HG03565 (cell line): Measurements from ENCODE around the gene HEMGN.

ENCODE experiments used
- ATAC-seq: cut with Tn5 transposase; IDR thresholded peaks from one replicate; pipeline ENCODE4 v1.9.1; 2021; ENCODE audit warnings: mild to moderate bottlenecking, moderate library complexity; ENCODE audit not compliant: unreplicated experiment

The HEMGN gene

GRCh38 chr9:97900738-97901565, 37.0 kb downstream of the HEMGN start:
- no peak for ATAC-seq

GRCh38 chr9:97900103-97900737, 37.8 kb downstream of the HEMGN start:
- no peak for ATAC-seq

- ATAC-seq: no peak
Observed at GRCh38 chr9:97895695-97896332, 42.2 kb downstream of the HEMGN start.

GRCh38 chr9:97895211-97895610, 42.8 kb downstream of the HEMGN start:
- ATAC-seq: no peak

DNA sequence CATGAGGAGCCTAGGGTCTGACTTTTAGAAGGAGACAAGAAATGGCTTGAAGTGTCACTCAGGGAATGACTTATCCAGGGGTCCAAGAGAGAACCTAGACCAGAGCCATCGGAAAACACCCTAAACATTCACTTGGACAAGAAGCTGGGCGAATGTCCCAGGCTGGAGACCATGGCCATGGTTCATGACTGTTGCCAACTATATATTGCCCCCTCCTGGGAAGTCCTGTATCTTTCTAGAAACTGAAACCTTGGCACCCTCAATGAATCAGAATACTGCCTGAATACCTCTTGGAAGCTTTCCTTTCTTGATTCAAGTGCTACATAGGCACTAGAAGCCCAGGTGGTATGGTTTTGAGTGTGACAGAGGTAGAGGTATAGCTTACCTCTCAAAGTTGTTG, 45.6 kb downstream of the HEMGN start:
- no peak for ATAC-seq

GRCh38 chr9:97891736-97892135, 46.2 kb downstream of the HEMGN start:
- no peak for ATAC-seq

GRCh38 chr9:97889941-97890887, 47.8 kb downstream of the HEMGN start:
- ATAC-seq: no peak

- no peak for ATAC-seq
Observed at GRCh38 chr9:97880336-97880735, 57.6 kb downstream of the HEMGN start.
